Left cardiac atrium (tissue), 4 donors: Measurements from ENCODE around the gene ITLN1. TPM values are rescaled to one million over a fixed set of nuclear protein-coding genes. Genes with fewer than 3 reads are reported as not detected.
"Not testable (repeated sequence)": the region's sequence is repeated elsewhere in the genome, so short reads cannot be mapped to it uniquely, and the experiment has no call there.

Experiments used
- ATAC-seq, 2 donors: fragments of 200-7000 bp; cut with Tn5 transposase; one replicate each; pipeline ENCODE4 v1.9.1; 2020; ENCODE audit warnings: mild to moderate bottlenecking in 2 of 2, moderate library complexity in 2 of 2
- DNase-seq: peaks from one replicate; pipeline ENCODE4 v3.0.0-alpha.2; 2020
- intact Hi-C, 2 donors: fragments of 100-400 bp; cut with DNase I; formaldehyde crosslinking; loops; one replicate each; pipeline versions ENCODE4 v1.14.1 to v1.15.1; 2022 to 2023
- long read RNA-seq: library from polyadenylated mRNA; unstranded; transcript quantifications from one replicate; pipeline ENCODE4 v2.0.0, GENCODE V29; 2021
- total RNA-seq, 2 donors: library from RNA; stranded (reverse); fragmentation: NEBNext Ultra II Directional; extraction: Animal tissue kit (Norgen Biotek cat#: 25700); gene quantifications; one replicate each; pipeline ENCODE4 v1.2.1, GENCODE V29; 2021
- donor health status: DM: no; HTN: yes; CAD: no.
- donor health status: DM: no; HTN: yes; CAD: no; lungs with severe emphysema.
- donor health status: DM: yes; HTN: yes; CAD: no.
- donor health status: Dilated cardiomyopathy.

Gene ITLN1
- total RNA-seq: 100 to 1,000 TPM; 143 to 389 TPM
- long read RNA-seq, transcript ITLN1-201 (8 exons, 1,183 nt): major isoform, 65 of 67 reads
- long read RNA-seq, partial matches to known transcripts: 1 of 67 reads
- long read RNA-seq, other reads (novel, unspliced or antisense): 1 of 67 reads

DNA sequence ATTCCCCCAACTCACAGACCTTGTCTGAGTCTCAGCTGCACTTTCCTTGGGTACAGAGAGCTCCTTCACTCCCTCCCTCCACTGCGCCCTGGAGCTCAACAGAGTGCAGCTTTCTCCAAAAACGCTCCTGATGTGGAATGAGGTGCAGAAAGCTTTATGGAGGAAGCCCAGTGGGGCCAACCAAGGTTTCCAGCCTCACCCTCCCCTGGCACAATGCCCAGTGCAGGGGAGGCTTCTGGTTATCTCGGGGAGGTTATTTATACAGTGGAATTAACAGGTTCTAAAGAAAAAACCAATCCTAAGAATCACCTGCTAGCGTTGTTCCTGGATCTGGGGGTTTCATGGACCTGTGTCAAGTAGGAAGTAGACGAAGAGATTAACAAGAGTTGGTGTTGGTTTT, at the start of gene ITLN1:
TSS of gene ITLN1 (minus strand) at position 139 of the 400 bp plus-strand sequence. CDS start 303 bp downstream, outside the sequence.
- DNase-seq: peak; percentile 34
- intact Hi-C loops: no loop called here
- ATAC-seq: peak in 1 of 2 donors; percentile 71

GRCh38 chr1:160933305-160933704, 48.3 kb upstream of the ITLN1 start:
- DNase-seq, ATAC-seq, intact Hi-C loops: not testable (repeated sequence)

- ATAC-seq (no peak), DNase-seq (no peak)
- intact Hi-C loops: no loop called here
These were observed 40.8 kb upstream of the ITLN1 start for GRCh38 chr1:160925652-160926244.

DNA sequence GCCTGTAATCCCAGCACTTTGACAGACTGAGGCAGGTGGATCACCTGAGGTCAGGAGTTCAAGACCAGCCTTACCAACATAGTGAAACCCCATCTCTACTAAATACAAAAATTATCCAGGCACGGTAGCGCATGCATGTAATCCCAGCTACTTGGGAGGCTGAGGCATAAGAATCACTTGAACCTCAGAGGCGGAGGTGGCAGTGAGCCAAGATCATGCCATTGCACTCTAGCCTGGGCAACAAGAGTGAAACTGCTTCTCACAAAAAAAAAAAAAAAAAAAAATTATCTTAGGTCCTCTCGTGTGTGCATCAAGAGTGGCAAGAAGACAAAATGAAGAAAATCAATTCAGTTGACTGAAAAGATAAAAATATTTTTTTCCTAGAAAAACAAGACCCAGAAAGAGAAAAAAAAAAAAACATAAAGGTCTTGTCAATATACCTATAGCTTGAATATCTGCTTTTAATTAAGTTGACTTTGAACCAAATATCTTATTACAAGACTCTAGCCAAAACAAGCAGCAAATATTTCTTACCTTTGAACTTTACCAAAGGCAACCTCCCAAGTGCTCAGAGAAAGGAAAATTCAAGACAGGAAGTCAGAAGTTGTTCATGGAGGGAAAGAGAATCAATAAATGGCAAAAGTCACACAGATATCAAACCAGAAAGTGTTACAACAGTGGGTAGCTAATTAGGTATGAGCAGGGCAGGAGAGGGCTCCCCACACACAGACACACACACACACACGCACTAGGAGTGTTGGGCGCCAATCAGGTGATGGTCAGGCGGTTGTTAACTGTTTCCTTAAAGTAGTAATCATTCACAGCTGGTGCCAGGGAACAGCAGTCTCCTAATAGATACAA, 40.0 kb upstream of the ITLN1 start:
- no peak for ATAC-seq
- intact Hi-C loops: no loop called here

DNA sequence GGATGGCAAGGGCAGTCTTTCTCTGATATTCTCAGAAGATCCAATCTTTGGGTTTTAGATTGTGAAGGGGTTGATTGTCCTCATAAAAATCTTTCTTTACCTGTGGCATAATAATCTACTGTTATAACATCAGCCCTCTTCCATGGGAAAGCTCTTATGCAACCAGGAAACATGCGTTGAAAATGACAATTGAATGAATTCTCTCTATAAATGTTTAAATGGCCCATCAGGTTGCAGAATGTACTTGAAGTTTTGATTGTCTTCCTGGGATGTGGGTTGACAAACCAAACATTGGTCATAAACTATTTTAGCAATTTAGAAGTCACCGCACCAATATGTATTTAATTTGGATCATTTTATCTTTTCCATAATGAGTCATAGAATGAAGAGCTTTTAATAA, 31.7 kb upstream of the ITLN1 start:
- DNase-seq: no peak

More for the DNA sequence above, 40.0 kb upstream of the ITLN1 start:
- no peak for DNase-seq

GRCh38 chr1:160913229-160913628, 28.2 kb upstream of the ITLN1 start:
- intact Hi-C loops, DNase-seq, ATAC-seq: not testable (repeated sequence)

More for the DNA sequence above, 31.7 kb upstream of the ITLN1 start:
- ATAC-seq: no peak
- intact Hi-C loops: no loop called here

GRCh38 chr1:160911925-160912324, 26.9 kb upstream of the ITLN1 start:
- intact Hi-C loops: no loop called here
- peak in 1 of 2 donors; percentile 71 for ATAC-seq
- DNase-seq: no peak

- intact Hi-C loops: no loop called here
- ATAC-seq (peak; percentile 57 to 76), DNase-seq (no peak)
These were observed 26.5 kb upstream of the ITLN1 start for GRCh38 chr1:160911441-160911840.

- ATAC-seq (no peak), DNase-seq (no peak)
- intact Hi-C loops: no loop called here
These were observed 25.3 kb upstream of the ITLN1 start for GRCh38 chr1:160910170-160910750.

DNA sequence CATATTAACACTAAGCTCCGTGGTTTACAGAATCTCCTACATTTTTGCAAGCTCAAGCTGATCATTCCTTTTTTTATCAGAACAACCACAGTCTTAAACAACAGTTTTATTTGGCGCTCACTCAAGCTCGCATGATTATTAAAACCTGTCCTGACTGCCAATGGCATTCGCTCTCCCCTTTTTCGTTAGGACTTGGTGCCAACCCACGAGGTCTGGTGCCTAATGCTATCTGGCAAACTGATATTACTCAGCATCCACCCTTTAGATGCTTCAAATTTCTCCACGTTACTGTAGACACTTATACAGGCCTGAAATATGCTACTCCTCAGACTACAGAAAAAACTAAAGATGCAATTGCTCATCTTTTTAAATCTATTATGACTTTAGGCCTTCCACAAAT, 23.0 kb upstream of the ITLN1 start:
- intact Hi-C loops: no loop called here
- peak; percentile 52 for DNase-seq
- ATAC-seq: peak; percentile 49 to 83

GRCh38 chr1:160905617-160905989, 20.6 kb upstream of the ITLN1 start:
- intact Hi-C loops: no loop called here
- peak in 1 of 2 donors; percentile 55 for ATAC-seq

DNA sequence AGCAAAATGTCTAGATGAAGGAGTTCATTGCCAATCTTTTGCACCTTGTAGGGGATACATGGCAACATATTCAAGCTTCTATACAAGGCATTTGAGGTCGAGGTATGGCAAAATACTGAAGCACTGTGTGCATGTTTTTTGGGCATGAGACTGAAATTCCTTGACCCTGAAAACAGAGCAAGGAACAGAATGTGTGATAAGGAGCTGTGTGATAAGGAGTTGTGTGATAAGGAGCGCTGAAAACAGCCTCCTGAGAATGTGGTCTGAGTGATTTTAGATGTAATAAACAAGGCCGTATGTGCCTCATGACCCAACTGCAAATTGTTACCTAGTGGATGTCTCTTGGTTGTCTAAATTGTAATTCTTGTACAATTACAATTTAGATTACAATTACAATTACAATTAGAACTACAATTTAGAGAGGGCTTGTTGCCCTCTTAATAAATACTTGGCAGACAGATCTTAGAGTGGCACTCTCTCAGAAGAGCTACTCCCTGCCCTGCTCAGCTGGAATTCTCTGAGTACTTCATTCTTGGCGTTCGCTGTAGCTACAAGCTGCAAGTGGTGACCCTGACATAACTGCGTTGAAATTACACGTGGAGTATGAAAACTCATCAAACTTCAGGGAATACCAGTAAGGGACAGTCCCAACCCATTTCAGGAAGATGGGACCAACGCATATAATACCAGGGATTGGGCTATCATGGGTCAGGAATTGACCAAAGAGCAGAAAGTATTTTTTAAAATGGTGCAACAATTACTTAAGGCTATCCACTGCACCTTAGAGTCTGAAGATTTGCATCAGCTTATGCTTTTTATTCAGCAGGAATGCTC, 20.0 kb upstream of the ITLN1 start:
- ATAC-seq: peak; percentile 47 to 75
- DNase-seq: no peak
- intact Hi-C loops: no loop called here

More at GRCh38 chr1:160905617-160905989, 20.6 kb upstream of the ITLN1 start:
- no peak for DNase-seq

- ATAC-seq, DNase-seq, intact Hi-C loops: not testable (repeated sequence)
These were observed 17.3 kb upstream of the ITLN1 start for GRCh38 chr1:160902251-160902650.

DNA sequence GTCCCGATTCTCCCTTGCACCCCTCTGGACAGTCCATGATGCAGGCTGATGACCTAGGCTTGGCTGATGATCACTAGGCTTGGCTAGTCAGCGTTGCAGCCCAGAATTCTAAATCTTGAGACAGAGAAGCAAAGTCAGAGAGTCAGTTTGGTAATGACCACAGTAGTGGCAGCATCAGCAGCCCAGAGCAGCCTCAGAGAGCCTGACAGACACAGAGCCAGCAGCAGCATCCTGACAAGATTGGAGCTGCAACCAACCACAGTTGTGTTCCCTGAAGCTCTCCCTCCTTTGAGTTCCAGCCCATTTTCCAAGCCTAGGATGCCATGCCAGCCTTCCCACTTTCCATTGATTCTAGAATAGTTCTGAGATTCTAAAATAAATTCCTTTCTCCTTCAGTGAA, 16.8 kb upstream of the ITLN1 start:
- ATAC-seq (no peak), DNase-seq (no peak)
- intact Hi-C loops: no loop called here

- ATAC-seq, DNase-seq, intact Hi-C loops: not testable (repeated sequence)
These were observed 15.7 kb upstream of the ITLN1 start for GRCh38 chr1:160900683-160901082.

DNA sequence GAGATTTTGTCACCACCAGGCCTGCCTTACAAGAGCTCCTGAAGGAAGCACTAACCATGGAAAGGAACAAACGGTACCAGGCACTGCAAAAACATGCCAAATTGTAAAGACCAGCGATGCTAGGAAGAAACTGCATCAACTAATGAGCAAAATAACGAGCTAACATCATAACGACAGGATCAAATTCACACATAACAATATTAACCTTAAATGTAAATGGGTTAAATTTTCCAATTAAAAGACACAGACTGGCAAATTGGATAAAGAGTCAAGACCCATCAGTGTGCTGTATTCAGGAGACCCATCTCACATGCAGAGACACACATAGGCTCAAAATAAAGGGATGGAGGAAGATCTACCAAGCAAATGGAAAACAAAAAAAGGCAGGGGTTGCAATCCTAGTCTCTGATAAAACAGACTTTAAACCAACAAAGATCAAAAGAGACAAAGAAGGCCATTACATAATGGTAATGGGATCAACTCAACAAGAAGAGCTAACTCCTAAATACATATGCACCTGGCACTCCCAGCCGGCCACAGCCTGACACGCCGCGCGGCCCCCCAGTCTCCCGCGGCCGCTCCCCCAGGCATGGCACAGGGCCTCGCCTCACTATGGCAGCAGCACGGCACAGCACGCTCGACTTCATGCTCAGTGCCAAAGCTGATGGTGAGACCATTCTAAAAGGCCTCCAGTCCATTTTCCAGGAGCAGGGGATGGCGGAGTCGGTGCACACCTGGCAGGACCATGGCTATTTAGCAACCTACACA, 9.6 kb upstream of the ITLN1 start:
- DNase-seq, intact Hi-C loops, ATAC-seq: not testable (repeated sequence)

GRCh38 chr1:160891474-160891873, 6.5 kb upstream of the ITLN1 start:
- no peak for ATAC-seq
- intact Hi-C loops: no loop called here
- DNase-seq: no peak

DNA sequence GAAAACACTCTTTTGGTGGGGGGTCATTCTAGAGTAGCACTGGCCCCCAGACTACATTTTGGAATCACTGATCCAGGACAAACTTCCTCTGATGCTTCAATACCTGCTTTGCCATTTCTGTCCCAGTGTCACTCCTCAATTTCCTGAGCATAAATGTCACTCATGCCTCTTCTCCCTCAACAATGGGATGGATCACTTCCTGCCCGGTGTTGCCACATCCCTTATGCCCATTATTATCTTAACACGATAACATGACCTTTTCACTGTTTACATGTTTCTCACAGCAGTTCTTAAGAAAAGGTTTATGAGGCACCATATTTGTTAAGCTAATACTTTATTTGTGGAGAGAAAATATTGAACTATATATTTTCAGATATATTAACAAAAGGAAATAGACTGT, 3.9 kb upstream of the ITLN1 start:
- ATAC-seq: no peak
- DNase-seq: no peak
- intact Hi-C loops: no loop called here
